SKM-1 treated with dmso at 0.1 percent for 144 hours (cell line): ENCODE measurements around the gene NOS3.

Source experiments
- DNase-seq: peaks from one replicate; lab custom pipeline; 2025; ENCODE audit not compliant: unreplicated experiment; lab: John Stamatoyannopoulos, UW

NOS3 gene

GRCh38 chr7:150963707-150964559, 26.9 kb upstream of the NOS3 start:
- DNase-seq, result no peak

- no peak for DNase-seq
Measured at GRCh38 chr7:150964593-150965111, 26.2 kb upstream of the NOS3 start.

- DNase-seq, result no peak
Measured at GRCh38 chr7:150965273-150965830, 25.5 kb upstream of the NOS3 start.

GRCh38 chr7:150966002-150966401, 24.8 kb upstream of the NOS3 start:
- DNase-seq, result no peak

GRCh38 chr7:150967349-150967748, 23.5 kb upstream of the NOS3 start:
- no peak for DNase-seq

GRCh38 chr7:150968056-150968733, 22.6 kb upstream of the NOS3 start:
- no peak for DNase-seq

GRCh38 chr7:150968734-150969372, 22.0 kb upstream of the NOS3 start:
- DNase-seq, result no peak

GRCh38 chr7:150969475-150969874, 21.3 kb upstream of the NOS3 start:
- DNase-seq, result no peak

GRCh38 chr7:150970424-150970823, 20.4 kb upstream of the NOS3 start:
- no peak for DNase-seq

GRCh38 chr7:150971242-150972022, 19.4 kb upstream of the NOS3 start:
- DNase-seq, result no peak

GRCh38 chr7:150972023-150972468, 18.8 kb upstream of the NOS3 start:
- no peak for DNase-seq

- DNase-seq, result no peak
Measured at GRCh38 chr7:150972741-150973140, 18.1 kb upstream of the NOS3 start.

- no peak for DNase-seq
Measured at GRCh38 chr7:150973571-150974451, 17.0 kb upstream of the NOS3 start.

GRCh38 chr7:150974468-150975391, 16.1 kb upstream of the NOS3 start:
- no peak for DNase-seq

- DNase-seq, result no peak
Measured at GRCh38 chr7:150975536-150976319, 15.1 kb upstream of the NOS3 start.

- no peak for DNase-seq
Measured at GRCh38 chr7:150976529-150977381, 14.1 kb upstream of the NOS3 start.
